PFSK-1 (cell line): ENCODE results near the gene SLC39A9.

Experiments
- FOXP2 ChIP-seq: optimal IDR thresholded peaks from 2 replicates; pipeline ENCODE3; 2011; ENCODE audit warnings: borderline replicate concordance, control low read depth, inconsistent platforms; ENCODE audit not compliant: insufficient read depth; ENCODE audit errors: extremely low read length, extremely low read depth
- POLR2AphosphoS5 ChIP-seq: IDR thresholded peaks from 2 replicates; pipeline ENCODE4 v1.6.1; 2012; ENCODE audit warnings: low read depth, mild to moderate bottlenecking, control low read depth, low read length, moderate library complexity
- SIN3A ChIP-seq: IDR thresholded peaks from 2 replicates; pipeline ENCODE4 v1.6.1; 2012; ENCODE audit warnings: mild to moderate bottlenecking, low read length, moderate library complexity, borderline replicate concordance; ENCODE audit not compliant: insufficient read depth
- TAF1 ChIP-seq: IDR thresholded peaks from 2 replicates; pipeline ENCODE4 v1.6.1; 2012; ENCODE audit warnings: low read length, control low read depth, borderline replicate concordance; ENCODE audit not compliant: insufficient read depth
- TF ChIP-seq, protein P1 (sequence below), 2 experiments: IDR thresholded peaks; 2 replicates each; pipeline versions ENCODE4 v1.6.1 to v1.8.0; 2011 to 2012; ENCODE audit warnings: low read depth in 2 of 2, low read length in 2 of 2, control low read depth in 1 of 2, inconsistent platforms in 1 of 2, mild to moderate bottlenecking in 1 of 2, moderate library complexity in 1 of 2; ENCODE audit not compliant: insufficient read depth in 1 of 2

SLC39A9 gene

DNA sequence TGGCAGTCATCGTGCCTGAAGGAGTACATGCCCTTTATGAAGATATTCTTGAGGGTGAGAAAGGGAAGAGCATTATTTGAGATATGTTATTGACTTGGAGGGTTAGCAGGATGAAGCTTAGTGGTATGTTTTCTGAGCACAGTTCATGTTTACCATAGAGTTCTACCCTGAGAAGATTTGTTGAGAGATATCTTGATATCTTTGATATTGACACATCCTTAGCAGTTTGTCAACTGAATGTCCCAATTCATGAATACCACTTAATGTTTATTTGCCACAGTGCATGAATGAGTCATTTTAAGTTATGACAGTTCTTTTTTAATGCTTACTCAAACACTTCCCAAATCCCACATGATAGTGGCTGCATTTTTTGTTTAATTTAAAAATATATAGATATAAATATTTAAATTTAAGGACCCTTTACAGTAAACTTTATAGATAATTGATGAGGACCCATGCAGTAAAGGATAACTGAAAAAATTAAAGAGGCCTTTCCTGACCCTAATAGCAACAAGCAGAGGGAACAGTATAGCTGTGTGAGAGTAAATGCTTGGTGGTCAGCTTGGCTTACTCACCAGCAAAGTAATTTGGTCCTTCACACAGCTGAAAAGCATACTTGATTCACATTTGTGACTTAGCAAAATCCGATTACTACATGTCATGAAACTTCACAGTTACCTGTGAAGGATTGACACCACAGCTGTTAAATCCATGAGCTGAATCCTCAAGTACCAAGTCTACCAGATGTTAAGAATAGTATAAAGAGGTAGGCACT, 25.8 kb downstream of the SLC39A9 start:
- TF ChIP-seq, protein P1, sequence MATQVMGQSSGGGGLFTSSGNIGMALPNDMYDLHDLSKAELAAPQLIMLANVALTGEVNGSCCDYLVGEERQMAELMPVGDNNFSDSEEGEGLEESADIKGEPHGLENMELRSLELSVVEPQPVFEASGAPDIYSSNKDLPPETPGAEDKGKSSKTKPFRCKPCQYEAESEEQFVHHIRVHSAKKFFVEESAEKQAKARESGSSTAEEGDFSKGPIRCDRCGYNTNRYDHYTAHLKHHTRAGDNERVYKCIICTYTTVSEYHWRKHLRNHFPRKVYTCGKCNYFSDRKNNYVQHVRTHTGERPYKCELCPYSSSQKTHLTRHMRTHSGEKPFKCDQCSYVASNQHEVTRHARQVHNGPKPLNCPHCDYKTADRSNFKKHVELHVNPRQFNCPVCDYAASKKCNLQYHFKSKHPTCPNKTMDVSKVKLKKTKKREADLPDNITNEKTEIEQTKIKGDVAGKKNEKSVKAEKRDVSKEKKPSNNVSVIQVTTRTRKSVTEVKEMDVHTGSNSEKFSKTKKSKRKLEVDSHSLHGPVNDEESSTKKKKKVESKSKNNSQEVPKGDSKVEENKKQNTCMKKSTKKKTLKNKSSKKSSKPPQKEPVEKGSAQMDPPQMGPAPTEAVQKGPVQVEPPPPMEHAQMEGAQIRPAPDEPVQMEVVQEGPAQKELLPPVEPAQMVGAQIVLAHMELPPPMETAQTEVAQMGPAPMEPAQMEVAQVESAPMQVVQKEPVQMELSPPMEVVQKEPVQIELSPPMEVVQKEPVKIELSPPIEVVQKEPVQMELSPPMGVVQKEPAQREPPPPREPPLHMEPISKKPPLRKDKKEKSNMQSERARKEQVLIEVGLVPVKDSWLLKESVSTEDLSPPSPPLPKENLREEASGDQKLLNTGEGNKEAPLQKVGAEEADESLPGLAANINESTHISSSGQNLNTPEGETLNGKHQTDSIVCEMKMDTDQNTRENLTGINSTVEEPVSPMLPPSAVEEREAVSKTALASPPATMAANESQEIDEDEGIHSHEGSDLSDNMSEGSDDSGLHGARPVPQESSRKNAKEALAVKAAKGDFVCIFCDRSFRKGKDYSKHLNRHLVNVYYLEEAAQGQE (IDR thresholded peaks at IDR 0.05; ENCODE audit: insufficient read depth in 1 of 2, low read depth in 2 of 2, low read length in 2 of 2): no peak
- TF ChIP-seq SIN3A (no peak), POLR2AphosphoS5 (no peak), TAF1 (no peak), FOXP2 (no peak)

DNA sequence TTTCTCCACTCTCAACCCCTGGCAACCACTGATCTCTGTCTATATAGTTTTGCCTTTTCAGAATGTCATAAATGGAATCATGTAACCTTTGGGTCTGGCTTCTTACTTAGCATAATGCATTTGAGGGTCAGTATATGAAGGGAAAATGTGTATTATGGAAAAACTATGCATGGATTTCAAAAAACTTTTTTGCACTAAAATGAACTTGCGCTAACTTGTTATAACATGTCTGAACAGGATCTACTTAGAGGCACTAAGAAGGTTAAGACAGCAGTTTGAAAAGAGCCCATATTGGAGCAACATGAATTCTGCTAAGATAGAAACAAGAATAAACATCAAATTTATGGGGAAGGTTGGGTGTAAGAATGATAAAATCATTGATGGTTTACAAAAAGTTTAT, 29.1 kb downstream of the SLC39A9 start:
- TF ChIP-seq TAF1: no peak
- TF ChIP-seq, protein P1 (IDR thresholded peaks at IDR 0.05; ENCODE audit: insufficient read depth in 1 of 2, low read depth in 2 of 2, low read length in 2 of 2): no peak
- TF ChIP-seq POLR2AphosphoS5: no peak
- TF ChIP-seq FOXP2: no peak
- TF ChIP-seq SIN3A: no peak

DNA sequence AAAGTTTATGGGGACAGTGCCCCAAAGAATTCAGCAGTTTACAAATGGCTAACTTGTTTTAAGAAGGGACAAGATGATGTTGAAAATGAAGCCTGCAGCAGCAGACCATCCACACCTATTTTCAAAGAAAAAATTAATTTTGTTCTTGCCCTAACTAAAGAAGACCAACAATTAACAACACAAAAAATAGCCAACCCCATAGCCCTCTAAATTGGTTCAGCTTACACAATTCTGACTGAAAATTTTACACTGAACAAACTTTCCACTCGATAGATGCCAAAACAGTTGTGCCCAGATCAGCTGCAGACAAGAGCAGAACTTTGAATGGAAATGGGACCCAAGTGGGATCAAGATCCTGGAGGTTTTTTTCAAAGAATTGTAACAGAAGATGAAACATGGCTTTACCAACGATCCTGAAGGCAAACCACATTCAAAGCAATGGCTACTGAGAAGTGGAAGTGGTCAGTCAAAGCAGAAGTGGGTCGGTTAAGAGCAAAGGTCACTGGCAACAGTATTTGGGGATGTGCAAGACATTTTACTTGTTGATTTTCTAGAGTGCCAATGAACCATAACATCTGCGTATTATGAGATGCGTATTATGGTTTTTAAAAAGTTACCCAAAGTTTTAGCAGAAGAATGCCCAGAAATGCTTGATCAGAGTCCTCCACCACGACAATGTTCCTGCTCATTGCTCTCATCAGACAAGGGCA, 30.0 kb downstream of the SLC39A9 start:
- TF ChIP-seq FOXP2 (no peak), TAF1 (no peak), POLR2AphosphoS5 (no peak), SIN3A (no peak)
- TF ChIP-seq, protein P1 (IDR thresholded peaks at IDR 0.05; ENCODE audit: insufficient read depth in 1 of 2, low read depth in 2 of 2, low read length in 2 of 2): no peak

DNA sequence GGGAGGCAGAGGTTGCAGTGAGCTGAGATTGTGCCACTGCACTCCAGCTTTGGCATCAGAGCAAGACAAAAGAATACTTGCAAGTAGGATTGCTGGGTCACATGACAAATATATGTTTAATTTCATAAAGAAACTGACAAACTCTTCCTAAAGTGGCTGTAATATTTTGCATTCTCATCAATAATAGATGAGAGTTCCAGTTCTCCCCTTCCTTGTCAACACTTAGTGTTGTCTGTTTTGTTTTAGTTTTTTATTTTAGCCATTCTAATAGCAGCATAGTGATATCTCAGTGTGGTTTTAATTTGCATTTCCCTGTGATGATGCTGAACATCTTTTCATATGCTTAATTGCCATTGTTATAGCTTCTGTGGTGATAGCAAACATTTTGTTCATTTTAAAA, 31.2 kb downstream of the SLC39A9 start:
- TF ChIP-seq POLR2AphosphoS5 (no peak), TAF1 (no peak), SIN3A (no peak), FOXP2 (no peak)
- TF ChIP-seq, protein P1 (IDR thresholded peaks at IDR 0.05; ENCODE audit: insufficient read depth in 1 of 2, low read depth in 2 of 2, low read length in 2 of 2): no peak
